ENCODE measurements around the gene KCNH2. TPM values are rescaled to one million over a fixed set of nuclear protein-coding genes. Genes with fewer than 3 reads are reported as not detected.
"Not testable (repeated sequence)": the region's sequence is repeated elsewhere in the genome, so short reads cannot be mapped to it uniquely, and the experiment has no call there.

The KCNH2 gene
- total RNA-seq, 4 donors from 2014 or later, result 0.15 to 1.1 (median 0.36) TPM

DNA sequence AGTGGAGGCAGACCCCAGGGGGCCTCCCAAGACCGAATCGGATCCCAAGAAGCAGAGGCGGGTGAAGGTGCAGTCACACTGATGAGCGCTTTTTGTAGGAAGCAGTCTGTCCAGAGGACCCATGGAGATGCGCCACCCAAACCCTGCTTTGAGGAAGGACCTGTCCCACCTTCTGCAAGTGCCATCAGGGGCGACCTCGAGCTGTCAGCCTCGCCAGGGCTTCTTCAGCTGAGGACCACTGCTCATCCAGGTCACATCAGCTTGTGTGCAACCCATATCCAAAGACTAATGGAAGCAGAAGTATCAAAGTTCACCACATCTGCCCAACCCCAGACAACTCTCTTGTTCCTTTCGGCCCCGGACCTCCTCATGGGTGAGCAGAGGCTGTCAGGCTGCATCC is 61.5 kb downstream of the KCNH2 start:
- DNase-seq (ENCODE audit: low spot score in 2 of 2), result peak in 1 of 2 donors; percentile 83
- 91 to 95% methylated on average over 10 of the region's 10 CpGs for WGBS, 2 donors
- intact Hi-C loops (cut with DNase I; ENCODE audit: low total_unique reads), result no loop called here
- TF ChIP-seq, protein P1, sequence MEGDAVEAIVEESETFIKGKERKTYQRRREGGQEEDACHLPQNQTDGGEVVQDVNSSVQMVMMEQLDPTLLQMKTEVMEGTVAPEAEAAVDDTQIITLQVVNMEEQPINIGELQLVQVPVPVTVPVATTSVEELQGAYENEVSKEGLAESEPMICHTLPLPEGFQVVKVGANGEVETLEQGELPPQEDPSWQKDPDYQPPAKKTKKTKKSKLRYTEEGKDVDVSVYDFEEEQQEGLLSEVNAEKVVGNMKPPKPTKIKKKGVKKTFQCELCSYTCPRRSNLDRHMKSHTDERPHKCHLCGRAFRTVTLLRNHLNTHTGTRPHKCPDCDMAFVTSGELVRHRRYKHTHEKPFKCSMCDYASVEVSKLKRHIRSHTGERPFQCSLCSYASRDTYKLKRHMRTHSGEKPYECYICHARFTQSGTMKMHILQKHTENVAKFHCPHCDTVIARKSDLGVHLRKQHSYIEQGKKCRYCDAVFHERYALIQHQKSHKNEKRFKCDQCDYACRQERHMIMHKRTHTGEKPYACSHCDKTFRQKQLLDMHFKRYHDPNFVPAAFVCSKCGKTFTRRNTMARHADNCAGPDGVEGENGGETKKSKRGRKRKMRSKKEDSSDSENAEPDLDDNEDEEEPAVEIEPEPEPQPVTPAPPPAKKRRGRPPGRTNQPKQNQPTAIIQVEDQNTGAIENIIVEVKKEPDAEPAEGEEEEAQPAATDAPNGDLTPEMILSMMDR (IDR thresholded peaks at IDR 0.05), result no peak
- TF ChIP-seq POLR2A (IDR thresholded peaks at IDR 0.05), result no peak
- H3K4me3 ChIP-seq (ENCODE audit: low read depth, poor library complexity, severe bottlenecking), result no peak overlapping the region

DNA sequence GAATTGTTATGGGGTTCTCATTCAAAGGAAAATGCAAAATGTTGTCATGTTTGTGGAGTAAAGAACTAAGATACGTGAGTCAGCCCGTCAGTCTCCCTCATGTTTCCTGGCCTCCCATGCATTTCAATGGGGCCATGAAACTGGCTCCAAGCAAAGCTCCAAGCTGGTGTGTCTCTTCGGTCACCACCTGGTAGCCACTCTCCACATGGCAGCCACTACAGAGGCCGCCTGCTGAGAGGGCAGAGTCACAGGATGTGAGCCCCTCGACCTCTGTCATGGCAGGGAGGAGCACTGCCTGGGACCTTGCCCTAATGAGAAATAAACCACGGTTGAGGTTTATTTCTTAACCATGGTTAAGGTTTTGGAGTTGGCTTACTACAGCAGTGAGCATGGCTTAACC is 63.2 kb downstream of the KCNH2 start:
- intact Hi-C loops (cut with DNase I; ENCODE audit: low total_unique reads), result no loop called here

DNA sequence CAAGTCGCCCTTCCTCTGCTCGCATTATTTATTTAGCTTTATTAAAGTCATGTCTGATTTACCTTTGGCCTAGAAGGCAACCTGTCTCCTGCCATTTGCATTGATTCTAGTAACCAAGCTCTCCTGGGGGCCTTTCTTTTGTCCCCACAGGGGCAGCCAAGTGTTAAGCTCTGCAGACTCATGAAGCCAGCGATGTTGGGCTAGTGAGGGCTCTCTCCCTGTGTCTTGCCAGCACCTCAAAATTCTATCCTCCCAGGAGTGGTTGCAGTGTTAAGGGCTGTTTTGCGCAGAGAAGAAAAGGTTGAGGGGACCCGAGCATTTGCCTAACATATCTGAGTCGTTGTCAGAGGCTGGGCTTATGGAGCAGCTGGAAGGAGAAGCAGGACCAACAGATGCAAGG is 63.9 kb downstream of the KCNH2 start:
- TF ChIP-seq, protein P1 (IDR thresholded peaks at IDR 0.05), result no peak
- TF ChIP-seq POLR2A (IDR thresholded peaks at IDR 0.05), result no peak
- peak in 1 of 2 donors; percentile 52 for DNase-seq (ENCODE audit: low spot score in 2 of 2)
- intact Hi-C loops (cut with DNase I; ENCODE audit: low total_unique reads), result no loop called here
- WGBS, 2 donors, result 87 to 89% methylated on average over 6 of the region's 6 CpGs
- H3K4me3 ChIP-seq (ENCODE audit: low read depth, poor library complexity, severe bottlenecking), result no peak overlapping the region

More for the DNA sequence above, 63.2 kb downstream of the KCNH2 start:
- 65 to 84% methylated on average over 6 of the region's 6 CpGs for WGBS, 2 donors
- no peak overlapping the region for H3K4me3 ChIP-seq (ENCODE audit: low read depth, poor library complexity, severe bottlenecking)
- TF ChIP-seq, protein P1 (IDR thresholded peaks at IDR 0.05), result no peak
- TF ChIP-seq POLR2A (IDR thresholded peaks at IDR 0.05), result no peak
- peak in 1 of 2 donors; percentile 53 for DNase-seq (ENCODE audit: low spot score in 2 of 2)

DNA sequence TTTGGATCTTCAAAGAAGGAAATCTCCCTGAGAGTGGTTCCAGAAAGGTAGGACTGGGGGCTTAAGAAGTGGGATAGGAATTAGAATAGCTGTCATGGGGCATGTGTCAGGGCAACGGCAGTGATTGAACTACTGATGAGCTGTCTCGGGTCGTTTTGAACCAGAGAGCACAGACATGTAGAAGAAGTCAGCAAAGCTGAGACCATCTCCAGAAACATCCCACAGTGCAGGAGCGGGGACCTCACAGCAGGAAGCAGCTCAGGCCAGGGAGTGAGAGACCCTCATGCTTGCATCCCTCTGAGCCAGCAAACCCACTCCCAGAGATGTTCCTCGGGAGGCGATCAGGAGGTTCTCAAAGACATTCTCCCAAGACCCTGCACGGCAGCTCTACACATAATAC is 65.7 kb downstream of the KCNH2 start:
- intact Hi-C loops (cut with DNase I; ENCODE audit: low total_unique reads), result no loop called here
- WGBS, 2 donors, result 75 to 78% methylated on average over 7 of the region's 7 CpGs
- no peak for TF ChIP-seq POLR2A (IDR thresholded peaks at IDR 0.05)
- TF ChIP-seq, protein P1 (IDR thresholded peaks at IDR 0.05), result no peak
- DNase-seq (ENCODE audit: low spot score in 2 of 2), result no peak
- no peak overlapping the region for H3K4me3 ChIP-seq (ENCODE audit: low read depth, poor library complexity, severe bottlenecking)

DNA sequence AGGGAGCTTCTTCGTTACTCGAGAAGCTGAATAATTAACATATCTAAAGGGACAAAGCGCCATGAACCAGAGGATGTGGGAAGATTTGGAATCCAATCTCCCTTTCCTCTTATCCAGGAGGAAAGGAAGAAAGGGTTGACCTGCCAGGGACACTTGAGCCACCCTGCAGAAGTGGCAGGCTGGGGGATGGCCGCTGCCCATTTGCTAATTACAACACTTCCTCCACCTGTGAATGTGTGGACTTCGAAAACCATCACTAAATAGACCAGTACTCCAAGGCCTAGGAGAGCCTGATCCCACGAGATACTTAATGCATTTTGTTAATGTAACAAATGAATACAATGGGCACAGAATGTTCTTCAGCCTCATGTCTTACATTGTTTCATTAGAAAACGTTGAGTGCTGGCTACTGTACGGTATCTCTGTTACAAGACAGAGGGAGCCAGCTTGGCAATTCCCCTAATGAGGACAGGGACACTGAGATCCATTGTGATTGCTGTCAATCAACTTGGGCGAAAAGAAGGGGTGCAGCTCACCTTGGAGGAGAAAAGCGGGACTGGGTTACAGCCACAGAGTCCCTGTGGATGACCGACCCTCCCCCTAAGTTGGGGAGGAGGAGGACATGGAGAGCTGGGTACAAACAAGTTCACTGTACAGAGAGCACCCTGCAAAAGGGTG is 66.4 kb downstream of the KCNH2 start:
- no peak for DNase-seq (ENCODE audit: low spot score in 2 of 2)
- TF ChIP-seq, protein P1 (IDR thresholded peaks at IDR 0.05), result no peak
- TF ChIP-seq POLR2A (IDR thresholded peaks at IDR 0.05), result no peak
- no peak overlapping the region for H3K4me3 ChIP-seq (ENCODE audit: low read depth, poor library complexity, severe bottlenecking)
- intact Hi-C loops (cut with DNase I; ENCODE audit: low total_unique reads), result no loop called here
- whole genome bisulfite sequencing, 2 donors, result 65% methylated on average over 11 of the region's 11 CpGs

DNA sequence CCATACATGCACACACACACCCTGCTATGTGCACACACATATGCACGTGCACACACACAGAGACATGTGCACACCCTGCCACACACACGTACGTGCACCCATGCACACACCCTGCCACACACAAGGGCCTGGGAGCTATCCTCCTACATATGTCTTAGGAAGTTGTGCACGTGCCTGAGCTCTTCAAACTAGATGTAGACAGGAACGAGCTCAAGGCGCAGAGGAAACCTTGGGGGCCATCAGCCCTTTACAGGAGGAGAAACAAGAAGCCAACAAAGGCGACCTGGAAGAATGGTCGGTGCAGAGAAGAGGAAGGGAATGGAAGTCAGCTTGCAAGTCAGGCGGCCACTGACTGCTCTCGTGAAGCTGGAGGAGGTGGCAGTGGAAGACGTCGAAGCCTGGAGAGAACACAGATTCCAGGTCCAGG is 67.1 kb downstream of the KCNH2 start:
- no peak overlapping the region for H3K4me3 ChIP-seq (ENCODE audit: low read depth, poor library complexity, severe bottlenecking)
- intact Hi-C loops (cut with DNase I; ENCODE audit: low total_unique reads), result no loop called here
- TF ChIP-seq POLR2A (IDR thresholded peaks at IDR 0.05), result no peak
- DNase-seq (ENCODE audit: low spot score in 2 of 2), result no peak
- WGBS, 2 donors, result 51 to 58% methylated on average over 12 of the region's 12 CpGs

DNA sequence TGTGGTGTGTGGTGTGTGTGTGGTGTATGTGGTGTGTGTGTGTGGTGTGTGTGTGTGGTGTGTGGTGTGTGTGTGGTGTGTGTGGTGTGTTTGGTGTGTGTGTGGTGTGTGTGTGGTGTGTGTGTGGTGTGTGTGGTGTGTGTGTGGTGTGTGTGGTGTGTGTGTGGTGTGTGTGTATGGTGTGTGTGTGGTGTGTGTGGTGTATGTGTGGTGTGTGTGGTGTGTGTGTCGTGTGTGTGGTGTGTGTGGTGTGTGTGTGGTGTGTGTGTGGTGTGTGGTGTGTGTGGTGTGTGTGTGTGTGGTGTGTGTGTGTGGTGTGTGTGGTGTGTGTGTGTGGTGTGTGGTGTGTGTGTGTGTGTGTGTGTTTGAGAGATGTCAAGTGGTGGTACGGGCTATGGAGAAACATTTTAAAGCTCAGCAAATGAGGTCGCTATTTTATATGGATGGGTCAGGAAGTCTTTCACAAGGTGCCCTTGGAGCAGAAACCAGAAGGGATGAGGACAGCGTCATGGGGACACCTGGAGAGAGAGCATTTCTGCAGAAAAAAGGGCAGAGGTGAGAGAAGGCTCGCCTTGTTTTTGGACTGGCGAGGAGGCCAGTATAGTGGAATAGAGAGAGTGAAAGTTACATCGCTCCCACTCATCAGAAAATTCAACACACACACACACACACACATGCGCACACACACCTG is 67.7 kb downstream of the KCNH2 start:
- 68 to 70% methylated on average over 8 of the region's 8 CpGs for WGBS, 2 donors
- H3K4me3 ChIP-seq (ENCODE audit: low read depth, poor library complexity, severe bottlenecking); intact Hi-C loops (cut with DNase I; ENCODE audit: low total_unique reads); DNase-seq (ENCODE audit: low spot score in 2 of 2): not testable (repeated sequence)

Data from lower leg skin (tissue), 4 donors.